Activated CD8-positive, alpha-beta memory T cell treated with anti-CD3 and anti-CD28 coated beads for 4 hours (primary cell): ENCODE data around the gene STOM.
"Not testable (repeated sequence)": the region's sequence is repeated elsewhere in the genome, so short reads cannot be mapped to it uniquely, and the experiment has no call there.

Source experiments
- DNase-seq, 2 donors: peaks; one replicate each; pipeline ENCODE4 v3.0.0-alpha.2; 2020; ENCODE audit warnings: low read depth in 2 of 2

STOM gene

GRCh38 chr9:121301881-121302286 is 68.2 kb downstream of the STOM start:
- DNase-seq, result no peak

DNA sequence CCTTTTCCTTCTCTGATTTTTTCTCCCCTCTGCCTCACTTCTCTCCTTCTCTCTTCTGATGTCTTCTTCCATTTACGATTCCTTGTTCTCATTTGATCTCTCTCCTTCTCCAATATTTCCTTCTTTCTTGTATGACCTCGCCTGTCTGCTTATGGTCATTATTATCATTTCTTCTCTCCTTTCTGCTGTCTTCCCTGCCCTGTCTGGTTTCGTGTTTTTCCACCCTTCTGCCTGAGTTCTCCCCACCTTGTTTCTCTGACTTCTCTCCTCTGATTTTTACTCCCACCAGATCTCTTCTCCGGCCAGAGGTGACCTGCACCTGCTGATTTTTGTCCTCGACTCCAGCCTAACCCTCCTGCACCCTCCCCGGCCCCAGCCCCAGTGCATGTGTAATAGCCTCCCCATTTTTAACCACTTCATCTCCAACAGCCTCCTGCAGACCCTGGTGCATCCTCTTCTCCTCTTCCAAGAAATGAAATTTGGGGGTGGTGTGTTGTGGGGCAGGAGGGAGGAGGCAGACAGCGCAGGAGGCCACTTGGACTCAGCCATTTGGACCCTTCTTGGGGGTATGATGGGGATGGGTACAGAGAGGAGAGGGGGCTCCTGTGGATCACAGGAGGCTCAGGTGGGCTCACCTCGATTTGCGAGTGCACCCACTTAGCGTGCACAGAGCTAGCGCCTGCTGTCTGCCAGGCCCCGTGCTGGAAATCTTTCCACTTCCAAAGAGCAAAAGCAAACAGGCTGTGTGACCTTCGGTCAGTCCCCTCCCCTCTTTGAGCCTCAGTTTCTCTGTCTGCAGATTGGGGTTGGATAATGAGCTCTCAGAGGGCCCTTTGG is 69.5 kb downstream of the STOM start:
- DNase-seq, result no peak

- DNase-seq, result no peak
Observed at GRCh38 chr9:121299467-121300282, 70.4 kb downstream of the STOM start.

DNA sequence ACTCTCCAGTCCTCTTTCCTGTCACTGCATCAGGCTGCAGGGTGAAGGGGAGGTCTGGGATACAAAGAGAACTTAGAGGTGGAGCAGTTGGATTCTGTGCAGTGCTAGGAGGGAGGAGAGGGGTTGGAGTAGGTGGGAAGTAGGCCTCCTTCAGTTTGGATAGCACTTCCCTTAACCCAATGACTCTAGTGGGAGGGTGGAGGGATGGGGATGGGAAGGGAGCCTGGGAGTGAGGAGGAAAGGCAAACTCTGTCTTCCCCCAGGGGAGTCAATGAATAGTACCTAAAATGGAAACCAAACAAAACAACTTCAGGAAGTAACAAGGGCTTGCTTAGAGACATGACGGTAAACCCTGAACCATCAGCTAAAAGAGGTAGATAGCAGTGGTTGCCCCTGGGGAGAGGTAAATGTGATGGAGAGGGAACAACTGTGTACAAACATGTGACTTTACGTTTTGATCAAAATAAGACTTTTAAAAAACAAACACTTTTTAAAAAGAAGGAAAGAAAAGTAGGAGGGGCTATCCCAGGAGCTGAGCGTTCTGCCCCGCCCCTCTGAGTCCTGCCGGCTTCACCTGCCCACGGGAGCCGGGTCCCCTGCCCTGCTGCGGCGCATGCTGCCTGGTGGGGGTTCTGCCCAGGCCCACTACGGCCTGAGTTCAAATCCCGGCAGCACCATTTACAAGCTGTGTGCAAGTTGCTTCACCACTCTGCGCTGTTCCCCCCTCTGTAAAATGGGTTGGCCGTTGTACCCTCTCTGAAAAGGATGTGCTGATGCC is 71.2 kb downstream of the STOM start:
- DNase-seq, result no peak

GRCh38 chr9:121298016-121298538 is 72.0 kb downstream of the STOM start:
- DNase-seq, result no peak

DNA sequence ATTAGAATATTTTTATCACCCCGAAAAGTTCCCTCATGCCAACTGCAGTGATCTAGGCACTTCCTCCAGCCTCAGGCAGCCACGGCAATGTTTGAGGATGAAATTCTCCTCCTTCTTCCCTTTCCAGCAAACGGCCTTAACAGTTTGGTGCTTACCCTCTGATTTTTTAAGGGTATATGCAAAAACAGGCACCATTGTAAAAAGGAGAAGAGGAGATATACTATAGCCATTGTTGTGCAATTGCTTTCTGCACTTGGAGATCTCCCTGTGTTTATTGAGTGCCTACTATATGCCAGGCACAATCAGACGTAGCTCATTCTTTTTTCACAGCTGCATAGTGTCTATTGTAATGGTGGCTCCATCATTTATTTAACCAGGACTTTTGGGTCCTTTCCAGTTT is 72.7 kb downstream of the STOM start:
- no peak for DNase-seq

DNA sequence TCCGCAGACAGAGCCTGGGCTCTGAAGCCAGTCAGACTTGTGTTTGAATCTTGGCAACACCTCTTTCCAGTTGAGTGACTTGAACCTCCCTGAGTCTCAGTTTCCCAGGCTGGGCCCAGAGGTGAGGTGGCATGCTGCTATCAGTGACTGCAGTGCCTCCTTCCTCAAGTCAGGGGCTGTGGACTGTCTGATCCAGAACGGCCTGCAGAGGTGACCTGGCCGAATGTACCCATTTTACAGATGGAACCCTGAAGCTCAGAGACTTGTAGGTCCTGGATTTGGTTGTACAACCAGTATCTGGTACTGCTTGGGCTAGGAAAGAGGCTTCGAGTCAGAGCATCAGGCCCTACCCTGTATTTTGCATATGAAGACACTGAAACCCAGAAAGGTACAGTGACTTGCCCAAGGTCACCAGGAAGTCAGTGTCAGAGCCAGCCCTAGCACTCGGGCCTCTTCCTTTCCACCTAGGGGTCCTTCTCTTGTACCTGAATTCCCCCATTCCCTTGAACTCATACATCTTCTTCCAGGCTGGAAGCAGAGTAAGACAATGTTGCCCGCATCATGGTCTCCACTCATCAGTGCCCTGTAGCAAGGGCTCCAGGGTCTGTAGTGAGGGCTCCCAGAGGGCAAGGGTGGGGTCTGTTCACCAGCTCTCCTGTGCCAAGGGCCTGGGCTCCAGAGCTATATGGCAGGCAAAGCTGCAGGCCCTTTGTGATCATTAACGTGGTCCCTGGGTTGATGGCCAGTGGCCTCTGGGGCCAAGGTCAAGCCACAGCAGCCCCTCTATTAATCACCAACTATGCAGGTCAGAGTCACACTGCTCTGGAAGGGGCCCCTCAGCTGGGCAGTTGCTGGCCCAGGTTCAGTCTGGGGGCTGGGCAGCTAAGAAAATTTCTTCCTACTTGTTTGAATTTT is 73.6 kb downstream of the STOM start:
- DNase-seq, result no peak

GRCh38 chr9:121295662-121296191 is 74.3 kb downstream of the STOM start:
- DNase-seq, result no peak

DNA sequence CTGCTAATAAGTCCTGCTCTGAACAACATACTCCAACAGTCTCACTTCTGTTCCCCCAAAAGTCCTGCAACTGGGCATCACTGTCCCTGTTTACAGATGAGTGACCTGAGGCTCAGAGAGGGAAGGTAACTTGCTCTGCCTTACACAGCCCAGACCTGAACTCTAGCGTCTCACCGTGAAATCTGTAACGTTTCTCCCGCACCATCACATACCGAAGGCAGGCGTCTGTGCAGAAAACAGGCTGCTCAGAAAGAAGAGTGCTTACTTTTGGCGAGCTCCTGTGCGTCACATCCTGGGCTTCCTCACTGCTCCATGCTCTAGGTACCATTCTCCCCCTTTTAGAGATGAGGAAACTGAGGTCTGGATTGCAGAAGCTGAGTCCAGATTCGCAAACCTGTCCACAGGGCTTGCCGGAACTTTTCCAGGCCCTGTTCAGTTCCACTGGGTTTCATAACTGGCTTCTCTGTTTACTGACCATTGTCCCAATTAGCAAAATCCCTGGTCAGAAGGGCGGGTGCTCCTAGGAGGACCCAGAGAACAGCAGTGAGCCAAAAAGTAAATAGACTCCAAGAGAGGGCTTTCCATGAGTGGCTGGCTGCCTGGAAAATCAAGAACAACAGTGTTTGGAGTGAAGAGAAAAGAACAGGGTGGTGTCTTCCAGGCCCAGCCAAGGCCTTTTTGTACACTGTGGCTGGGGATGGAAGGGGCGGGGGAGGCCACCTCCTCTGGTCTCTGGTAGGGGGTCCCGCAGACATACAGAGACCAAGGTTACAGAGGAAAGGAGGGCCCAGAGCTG is 75.0 kb downstream of the STOM start:
- DNase-seq, result no peak

DNA sequence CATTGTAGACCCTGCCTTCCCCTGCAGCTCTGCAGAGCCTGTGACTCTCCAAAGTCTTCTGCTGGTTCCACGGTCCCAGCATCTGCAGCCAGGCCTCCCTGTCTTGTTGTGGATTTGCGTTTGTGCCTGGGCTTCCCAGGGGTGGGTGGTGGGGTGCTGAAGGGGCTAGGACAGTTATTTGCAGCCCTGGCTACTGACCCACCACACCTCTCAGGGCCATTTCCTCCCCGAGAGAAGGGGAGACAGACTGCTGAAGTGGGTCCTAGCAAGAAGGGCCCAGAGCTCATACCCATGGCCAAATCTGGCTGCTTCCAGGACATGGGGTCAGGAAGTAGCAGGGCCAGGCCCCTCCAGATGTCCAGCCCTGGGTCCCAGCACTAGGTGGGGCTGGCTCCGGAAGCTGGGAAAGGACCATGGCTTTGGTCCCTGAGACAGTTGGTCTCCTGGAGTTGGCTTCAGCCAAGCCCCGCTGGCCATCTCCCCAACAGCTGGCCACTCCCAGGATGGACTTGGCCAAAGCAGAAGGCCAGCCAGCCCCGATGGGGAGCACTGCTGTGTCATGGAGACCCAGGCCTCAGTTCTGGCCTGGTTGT is 75.8 kb downstream of the STOM start:
- no peak for DNase-seq

- no peak for DNase-seq
Observed at GRCh38 chr9:121292801-121293241, 77.2 kb downstream of the STOM start.

- DNase-seq, result no peak
Observed at GRCh38 chr9:121292051-121292450, 78.0 kb downstream of the STOM start.

DNA sequence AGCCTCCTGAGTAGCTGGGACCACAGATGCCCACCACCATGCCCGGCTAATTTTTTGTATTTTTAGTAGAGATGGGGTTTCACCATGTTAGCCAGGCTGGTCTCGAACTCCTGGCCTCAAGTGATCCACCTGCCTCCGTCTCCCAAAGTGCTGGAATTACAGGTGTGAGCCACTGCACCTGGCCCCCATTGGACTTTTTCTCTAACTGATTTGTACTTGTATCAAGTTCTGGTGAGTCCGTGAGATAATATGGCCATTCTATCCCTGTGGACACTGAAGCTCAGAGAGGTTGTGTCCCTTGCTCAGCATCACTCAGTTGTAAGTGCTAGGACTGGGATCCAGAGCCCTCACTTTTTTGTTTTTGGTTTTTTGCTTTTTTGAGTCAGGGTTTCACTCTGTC is 78.5 kb downstream of the STOM start:
- not testable (repeated sequence) for DNase-seq

GRCh38 chr9:121289772-121290370 is 80.2 kb downstream of the STOM start:
- no peak for DNase-seq

DNA sequence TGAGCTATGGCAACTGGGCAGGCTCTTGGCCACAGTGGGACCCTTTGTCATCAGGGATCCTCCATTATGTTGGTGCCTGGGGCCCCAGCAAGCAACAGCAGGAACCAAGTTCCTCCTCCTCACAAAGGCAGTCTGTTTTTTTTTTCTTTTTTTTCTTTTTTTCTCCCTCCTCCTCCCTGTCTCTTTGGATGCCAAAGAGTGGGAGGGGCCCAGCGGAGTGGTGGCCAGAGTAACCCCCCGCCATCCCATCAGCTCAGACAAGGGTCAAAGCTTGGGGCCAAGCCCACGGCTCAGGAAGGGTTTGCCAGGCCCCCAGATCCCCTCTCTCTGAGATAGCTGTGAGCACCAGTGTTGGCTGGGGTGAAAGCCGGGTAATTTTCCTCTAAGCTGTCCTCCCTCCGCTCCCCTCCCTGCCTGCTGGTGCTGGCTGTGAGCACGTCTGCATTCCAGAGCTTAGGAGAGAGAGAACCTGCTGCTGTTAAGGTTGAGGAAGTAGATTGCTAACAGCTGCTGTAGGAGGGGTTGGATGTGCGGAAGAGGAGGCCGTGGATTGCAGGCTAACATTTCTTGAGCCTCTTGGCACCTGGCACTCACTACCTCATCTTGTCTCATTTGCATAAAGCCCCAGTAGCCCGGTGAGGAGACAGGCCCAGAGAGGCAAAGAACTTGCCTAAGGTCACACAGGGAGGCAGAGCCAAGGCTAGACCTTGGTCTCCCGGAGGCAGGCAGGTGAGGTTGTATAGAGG is 80.9 kb downstream of the STOM start:
- DNase-seq, result no peak
